Astrocyte (in vitro differentiated cells and primary cell): Measurements from ENCODE around the gene UCHL1. TPM values are rescaled to one million over a fixed set of nuclear protein-coding genes. Genes with fewer than 3 reads are reported as not detected.

Source experiments
- DNase-seq: peaks from one replicate; pipeline ENCODE4 v3.0.0-alpha.2; 2010; ENCODE audit warnings: low read depth
- FAIRE-seq: peaks from 2 replicates; lab custom pipeline; 2011; peaks lifted over from hg19 to GRCh38; lab: Jason Lieb, UNC
- H2AFZ ChIP-seq: 2 replicates; pipeline ENCODE4 v1.6.0; 2012; ENCODE audit warnings: low read depth, low read length, inconsistent platforms
- H3K27ac ChIP-seq: 2 replicates; pipeline ENCODE4 v1.5.1; 2011; ENCODE audit warnings: low read depth, low read length, inconsistent platforms
- H3K27me3 ChIP-seq: 2 replicates; pipeline ENCODE4 v1.6.0; 2011; ENCODE audit warnings: low read length, inconsistent platforms; ENCODE audit not compliant: insufficient read depth
- H3K36me3 ChIP-seq: 2 replicates; pipeline ENCODE4 v1.5.1; 2011; ENCODE audit warnings: low read length, inconsistent platforms; ENCODE audit not compliant: insufficient read depth
- H3K4me1 ChIP-seq: 2 replicates; pipeline ENCODE4 v1.5.1; 2011; ENCODE audit warnings: low read length, inconsistent platforms; ENCODE audit not compliant: insufficient read depth
- H3K4me2 ChIP-seq: 2 replicates; pipeline ENCODE4 v1.6.0; 2012; ENCODE audit warnings: low read length, inconsistent platforms
- H3K4me3 ChIP-seq: 2 replicates; pipeline ENCODE4 v1.5.1; 2011; ENCODE audit warnings: low read depth, mild to moderate bottlenecking, low read length, inconsistent platforms; ENCODE audit not compliant: insufficient read depth
- H3K79me2 ChIP-seq: 2 replicates; pipeline ENCODE4 v1.6.0; 2012; ENCODE audit warnings: mild to moderate bottlenecking, low read length, inconsistent platforms; ENCODE audit not compliant: insufficient read depth
- H3K9ac ChIP-seq: 2 replicates; pipeline ENCODE4 v1.6.0; 2012; ENCODE audit warnings: mild to moderate bottlenecking, low read length, inconsistent platforms
- H3K9me3 ChIP-seq: 2 replicates; pipeline ENCODE4 v1.5.1; 2012; ENCODE audit warnings: low read depth, mild to moderate bottlenecking, low read length, inconsistent platforms; ENCODE audit not compliant: insufficient read depth
- H4K20me1 ChIP-seq: 2 replicates; pipeline ENCODE4 v1.6.0; 2012; ENCODE audit warnings: low read length, inconsistent platforms; ENCODE audit not compliant: insufficient read depth
- H3K27ac Mint-ChIP-seq: one replicate; pipeline ENCODE4 v1.8.0; 2021; ENCODE audit warnings: mild to moderate bottlenecking, mixed read lengths; ENCODE audit not compliant: unreplicated experiment
- H3K27me3 Mint-ChIP-seq: one replicate; pipeline ENCODE4 v1.8.0; 2021; ENCODE audit warnings: low read depth, mixed read lengths; ENCODE audit not compliant: unreplicated experiment
- H3K36me3 Mint-ChIP-seq: one replicate; pipeline ENCODE4 v1.8.0; 2021; ENCODE audit warnings: low read depth, mixed read lengths; ENCODE audit not compliant: unreplicated experiment
- H3K4me1 Mint-ChIP-seq: one replicate; pipeline ENCODE4 v1.8.0; 2021; ENCODE audit warnings: low read depth, mixed read lengths; ENCODE audit not compliant: unreplicated experiment
- H3K4me3 Mint-ChIP-seq: one replicate; pipeline ENCODE4 v1.8.0; 2021; ENCODE audit warnings: mild to moderate bottlenecking, moderate library complexity, mixed read lengths; ENCODE audit not compliant: unreplicated experiment
- H3K9me3 Mint-ChIP-seq: one replicate; pipeline ENCODE4 v1.8.0; 2021; ENCODE audit warnings: mild to moderate bottlenecking, mixed read lengths; ENCODE audit not compliant: unreplicated experiment
- CTCF ChIP-seq: IDR thresholded peaks from 2 replicates; pipeline ENCODE4 v1.5.1; 2011; ENCODE audit warnings: low read depth, mild to moderate bottlenecking, inconsistent platforms, low read length, moderate library complexity; ENCODE audit not compliant: insufficient read depth
- EZH2 ChIP-seq: IDR thresholded peaks from 2 replicates; pipeline ENCODE4 v1.6.1; 2012; ENCODE audit warnings: mild to moderate bottlenecking, low read length, inconsistent platforms; ENCODE audit not compliant: insufficient read depth
- total RNA-seq: library from RNA; stranded (reverse); gene quantifications from 2 replicates; pipeline ENCODE4 v1.2.1, GENCODE V29; 2021

UCHL1 gene
- total RNA-seq, 1 donor from 2014 or later: 1,154 TPM

GRCh38 chr4:41209901-41210300 is 46.8 kb upstream of the UCHL1 start:
- no peaks in the 10 kb centered on the region for H3K9me3 Mint-ChIP-seq
- no peak overlapping the region for H3K4me2 ChIP-seq
- DNase-seq: no peak
- H3K27me3 Mint-ChIP-seq: no peaks in the 10 kb centered on the region
- peaks cover 38% of the 10 kb centered on the region for H3K4me1 ChIP-seq
- no peak for TF ChIP-seq CTCF
- no peak for TF ChIP-seq EZH2
- FAIRE-seq: no peak
- H4K20me1 ChIP-seq: peaks cover 44% of the 10 kb centered on the region
- peaks cover 58% of the 10 kb centered on the region for H3K4me1 Mint-ChIP-seq
- H3K36me3 ChIP-seq: no peaks in the 10 kb centered on the region
- H3K4me3 ChIP-seq: no peak overlapping the region
- no peak overlapping the region for H2AFZ ChIP-seq
- H3K4me3 Mint-ChIP-seq: peak overlapping the region; percentile 54
- H3K27me3 ChIP-seq: no peaks in the 10 kb centered on the region
- no peak overlapping the region for H3K9ac ChIP-seq
- H3K9me3 ChIP-seq: no peaks in the 10 kb centered on the region
- peaks cover 7% of the 10 kb centered on the region for H3K36me3 Mint-ChIP-seq
- no peak overlapping the region for H3K27ac ChIP-seq
- H3K27ac Mint-ChIP-seq: peak overlapping the region; percentile 97
- H3K79me2 ChIP-seq: peaks cover 94% of the 10 kb centered on the region

- H3K79me2 ChIP-seq: peaks cover 72% of the 10 kb centered on the region
- no peak overlapping the region for H2AFZ ChIP-seq
- peaks cover 28% of the 10 kb centered on the region for H3K4me1 ChIP-seq
- H3K4me3 ChIP-seq: peak overlapping the region; percentile 78
- TF ChIP-seq EZH2 (no peak), CTCF (no peak)
- H3K27ac ChIP-seq: peak overlapping the region; percentile 2
- H3K27me3 Mint-ChIP-seq: no peaks in the 10 kb centered on the region
- FAIRE-seq (no peak), DNase-seq (no peak)
- H3K36me3 ChIP-seq: no peaks in the 10 kb centered on the region
- peaks cover 35% of the 10 kb centered on the region for H4K20me1 ChIP-seq
- peak overlapping the region; percentile 88 for H3K4me2 ChIP-seq
- H3K27ac Mint-ChIP-seq: peak overlapping the region; percentile 96
- no peaks in the 10 kb centered on the region for H3K27me3 ChIP-seq
- no peaks in the 10 kb centered on the region for H3K9me3 ChIP-seq
- H3K9ac ChIP-seq: peak overlapping the region; percentile 92
- H3K9me3 Mint-ChIP-seq: no peaks in the 10 kb centered on the region
- peak overlapping the region; percentile 100 for H3K4me3 Mint-ChIP-seq
- peaks cover 5% of the 10 kb centered on the region for H3K36me3 Mint-ChIP-seq
- peaks cover 49% of the 10 kb centered on the region for H3K4me1 Mint-ChIP-seq
Observed at GRCh38 chr4:41211951-41212615, 44.6 kb upstream of the UCHL1 start.

- Histone ChIP-seq H3K4me3 (peak overlapping the region; percentile 78), H3K27me3 (no peaks in the 10 kb centered on the region), H3K79me2 (peaks cover 65% of the 10 kb centered on the region), H3K27ac (peak overlapping the region; percentile 62), H3K4me1 (peaks cover 25% of the 10 kb centered on the region), H3K36me3 (no peaks in the 10 kb centered on the region), H3K4me2 (peak overlapping the region; percentile 88), H3K9me3 (no peaks in the 10 kb centered on the region), H4K20me1 (peaks cover 28% of the 10 kb centered on the region), H2AFZ (no peak overlapping the region), H3K9ac (peak overlapping the region; percentile 92)
- Mint-ChIP-seq H3K36me3 (peaks cover 5% of the 10 kb centered on the region), H3K27me3 (no peaks in the 10 kb centered on the region), H3K9me3 (no peaks in the 10 kb centered on the region), H3K27ac (peak overlapping the region; percentile 96), H3K4me3 (peak overlapping the region; percentile 100), H3K4me1 (peaks cover 43% of the 10 kb centered on the region)
- DNase-seq (peak; percentile 59), FAIRE-seq (no peak)
- TF ChIP-seq EZH2 (no peak), CTCF (peak; percentile 62)
Observed at GRCh38 chr4:41212616-41213203, 44.0 kb upstream of the UCHL1 start.
